Measurements from ENCODE around the gene VPS37C. TPM values are rescaled to one million over a fixed set of nuclear protein-coding genes. Genes with fewer than 3 reads are reported as not detected.

VPS37C gene
- polyA plus RNA-seq, 1 of the 3 experiments (the other 2 are of a cell fraction), result 15.2 TPM

- ChIA-PET POLR2A (no interaction called here), CTCF (interaction anchor here (0.8 to 2.9 kb wide), 3 partner anchors 10 to 22 kb away, joined by 3 to 16 read pairs (median 3); no protein-coding TSS in a partner anchor)
- Histone ChIP-seq H3K79me2 (ENCODE audit: insufficient read depth) (no peaks in the 10 kb centered on the region), H3K9me3 (no peaks in the 10 kb centered on the region), H3K4me2 (no peak overlapping the region), H3K27me3 (ENCODE audit: insufficient read depth) (no peaks in the 10 kb centered on the region), H4K20me1 (ENCODE audit: insufficient read depth) (no peaks in the 10 kb centered on the region), H3K36me3 (replicated peaks in 1 of 2; ENCODE audit: control insufficient read depth in 1 of 2, insufficient read depth in 2 of 2, low read length in 1 of 2) (no peaks in the 10 kb centered on the region), H3K27ac (ENCODE audit: low read depth in 2 of 2, low read length in 1 of 2) (no peak overlapping the region), H3K4me1 (ENCODE audit: control insufficient read depth in 1 of 2, insufficient read depth in 2 of 2, low read depth in 1 of 2, low read length in 1 of 2) (no peaks in the 10 kb centered on the region; a peak in 1 of 4 replicates), H3K4me3 (ENCODE audit: low read depth in 2 of 2, low read length in 1 of 2) (no peak overlapping the region), H3F3A (replicated peaks; ENCODE audit: insufficient read depth) (no peaks in the 10 kb centered on the region), H3K9ac (no peak overlapping the region), H2AFZ (ENCODE audit: low read depth) (no peak overlapping the region), H3K9me2 (no peaks in the 10 kb centered on the region)
- no peak for TF ChIP-seq YY1 (IDR thresholded peaks at IDR 0.05; ENCODE audit: low read depth)
- no peak for TF ChIP-seq IRF3 (IDR thresholded peaks at IDR 0.05; ENCODE audit: low read depth, low read length)
- TF ChIP-seq EP300 (IDR thresholded peaks at IDR 0.05; ENCODE audit: borderline replicate concordance in 1 of 2, low read depth in 1 of 2, low read length in 1 of 2), result no peak
- TF ChIP-seq SMC3 (IDR thresholded peaks at IDR 0.05; ENCODE audit: low read depth, low read length), result no peak
- TF ChIP-seq FOXJ3 (CRISPR knock-in tag; IDR thresholded peaks at IDR 0.05), result no peak
- no peak for TF ChIP-seq RAD21 (IDR thresholded peaks at IDR 0.05; ENCODE audit: low read length)
- no peak for TF ChIP-seq NRF1 (IDR thresholded peaks at IDR 0.05; ENCODE audit: low read depth, low read length)
- TF ChIP-seq FOSL2 (IDR thresholded peaks at IDR 0.05; ENCODE audit: borderline replicate concordance, low read depth), result no peak
- TF ChIP-seq REST (IDR thresholded peaks at IDR 0.05; ENCODE audit: low read depth, low read length), result no peak
- TF ChIP-seq FOXM1 (IDR thresholded peaks at IDR 0.05; ENCODE audit: low read depth), result no peak
- no peak for TF ChIP-seq JUND (IDR thresholded peaks at IDR 0.05)
- TF ChIP-seq GATA2 (CRISPR knock-in tag; IDR thresholded peaks at IDR 0.05), result no peak
- TF ChIP-seq USF2 (IDR thresholded peaks at IDR 0.05; ENCODE audit: borderline replicate concordance, low read depth, low read length), result no peak
- TF ChIP-seq ZBTB33 (IDR thresholded peaks at IDR 0.05; ENCODE audit: borderline replicate concordance, low read depth), result no peak
- no peak for TF ChIP-seq RFX5 (IDR thresholded peaks at IDR 0.05; ENCODE audit: low read length)
- no peak for TF ChIP-seq USF1 (IDR thresholded peaks at IDR 0.05; ENCODE audit: borderline replicate concordance, low read depth)
- TF ChIP-seq ELF1 (IDR thresholded peaks at IDR 0.05), result no peak
- no peak for TF ChIP-seq NFIC (IDR thresholded peaks at IDR 0.05; ENCODE audit: borderline replicate concordance)
- no peak for TF ChIP-seq PBX3 (IDR thresholded peaks at IDR 0.05)
- no peak for TF ChIP-seq EZH2phosphoT487 (IDR thresholded peaks at IDR 0.05; ENCODE audit: borderline replicate concordance, low read depth)
- DNase-seq, result no peak
- WGBS (ENCODE audit: low lambda C conversion rate), result 65% methylated on average over 8 of the region's 8 CpGs
Observed at GRCh38 chr11:61109671-61110070, 51.6 kb downstream of the VPS37C start.
